Endothelial cell of hepatic sinusoid (primary cell): Measurements from ENCODE around the gene PEF1.
"Not testable (repeated sequence)": the region's sequence is repeated elsewhere in the genome, so short reads cannot be mapped to it uniquely, and the experiment has no call there.

Experiments
- in situ Hi-C: cut with HindIII; loops from 2 replicates; pipeline ENCODE4 v1.10.0; 2017; ENCODE audit warnings: low sequenced_read_pairs

PEF1 gene

GRCh38 chr1:31587720-31588423, 56.8 kb downstream of the PEF1 start:
- in situ Hi-C loops, result no loop called here

GRCh38 chr1:31587328-31587699, 57.4 kb downstream of the PEF1 start:
- in situ Hi-C loops, result not testable (repeated sequence)

- in situ Hi-C loops, result no loop called here
Observed at GRCh38 chr1:31586376-31587327, 58.0 kb downstream of the PEF1 start.

- in situ Hi-C loops, result no loop called here
Observed at GRCh38 chr1:31585736-31586365, 58.8 kb downstream of the PEF1 start.

- in situ Hi-C loops, result no loop called here
Observed at GRCh38 chr1:31584869-31585735, 59.6 kb downstream of the PEF1 start.

GRCh38 chr1:31583995-31584868, 60.4 kb downstream of the PEF1 start:
- in situ Hi-C loops, result no loop called here

GRCh38 chr1:31583082-31583994, 61.3 kb downstream of the PEF1 start:
- in situ Hi-C loops, result no loop called here

- in situ Hi-C loops, result no loop called here
Observed at GRCh38 chr1:31581821-31582810, 62.6 kb downstream of the PEF1 start.

- in situ Hi-C loops, result no loop called here
Observed at GRCh38 chr1:31580891-31581603, 63.6 kb downstream of the PEF1 start.

- in situ Hi-C loops, result no loop called here
Observed at GRCh38 chr1:31580513-31580870, 64.2 kb downstream of the PEF1 start.
